ENCODE results near the gene SEBOX. TPM values are rescaled to one million over a fixed set of nuclear protein-coding genes. Genes with fewer than 3 reads are reported as not detected.

The SEBOX gene
- total RNA-seq, 1 donor from 2014 or later, result not detected

GRCh38 chr17:28330671-28331070, 34.3 kb downstream of the SEBOX start:
- H3K4me3 ChIP-seq (ENCODE audit: low read depth, low read length), result no peak overlapping the region
- TF ChIP-seq, protein P1, sequence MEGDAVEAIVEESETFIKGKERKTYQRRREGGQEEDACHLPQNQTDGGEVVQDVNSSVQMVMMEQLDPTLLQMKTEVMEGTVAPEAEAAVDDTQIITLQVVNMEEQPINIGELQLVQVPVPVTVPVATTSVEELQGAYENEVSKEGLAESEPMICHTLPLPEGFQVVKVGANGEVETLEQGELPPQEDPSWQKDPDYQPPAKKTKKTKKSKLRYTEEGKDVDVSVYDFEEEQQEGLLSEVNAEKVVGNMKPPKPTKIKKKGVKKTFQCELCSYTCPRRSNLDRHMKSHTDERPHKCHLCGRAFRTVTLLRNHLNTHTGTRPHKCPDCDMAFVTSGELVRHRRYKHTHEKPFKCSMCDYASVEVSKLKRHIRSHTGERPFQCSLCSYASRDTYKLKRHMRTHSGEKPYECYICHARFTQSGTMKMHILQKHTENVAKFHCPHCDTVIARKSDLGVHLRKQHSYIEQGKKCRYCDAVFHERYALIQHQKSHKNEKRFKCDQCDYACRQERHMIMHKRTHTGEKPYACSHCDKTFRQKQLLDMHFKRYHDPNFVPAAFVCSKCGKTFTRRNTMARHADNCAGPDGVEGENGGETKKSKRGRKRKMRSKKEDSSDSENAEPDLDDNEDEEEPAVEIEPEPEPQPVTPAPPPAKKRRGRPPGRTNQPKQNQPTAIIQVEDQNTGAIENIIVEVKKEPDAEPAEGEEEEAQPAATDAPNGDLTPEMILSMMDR (conservative IDR thresholded peaks at IDR 0.05; ENCODE audit: low read depth, low read length), result no peak
- DNase-seq (ENCODE audit: low read depth), result no peak

DNA sequence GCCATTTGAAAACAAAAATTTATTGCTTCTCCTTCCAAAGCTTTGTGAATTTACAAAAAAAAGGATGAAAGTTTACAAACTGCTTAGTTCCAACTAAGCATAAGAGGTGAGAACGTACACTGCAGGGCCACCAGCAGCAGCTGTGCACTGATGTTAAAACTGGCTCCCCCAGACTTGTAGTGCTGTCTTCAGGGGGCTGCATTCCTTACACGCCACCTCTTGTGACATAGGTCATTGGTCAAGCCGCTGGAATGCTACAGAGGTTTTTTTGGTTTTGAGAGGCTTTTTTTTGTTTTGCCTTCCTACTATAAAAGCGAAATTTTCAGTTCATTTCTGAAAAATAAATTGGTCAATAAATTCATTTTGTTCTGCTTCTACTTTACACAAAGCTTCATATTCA, 36.7 kb downstream of the SEBOX start:
- DNase-seq (ENCODE audit: low read depth), result no peak
- TF ChIP-seq, protein P1 (conservative IDR thresholded peaks at IDR 0.05; ENCODE audit: low read depth, low read length), result no peak
- H3K4me3 ChIP-seq (ENCODE audit: low read depth, low read length), result no peak overlapping the region

- H3K4me3 ChIP-seq (ENCODE audit: low read depth, low read length), result no peak overlapping the region
- TF ChIP-seq, protein P1 (conservative IDR thresholded peaks at IDR 0.05; ENCODE audit: low read depth, low read length), result peak; percentile 36
- no peak for DNase-seq (ENCODE audit: low read depth)
These were observed 37.3 kb downstream of the SEBOX start for GRCh38 chr17:28327709-28328108.

DNA sequence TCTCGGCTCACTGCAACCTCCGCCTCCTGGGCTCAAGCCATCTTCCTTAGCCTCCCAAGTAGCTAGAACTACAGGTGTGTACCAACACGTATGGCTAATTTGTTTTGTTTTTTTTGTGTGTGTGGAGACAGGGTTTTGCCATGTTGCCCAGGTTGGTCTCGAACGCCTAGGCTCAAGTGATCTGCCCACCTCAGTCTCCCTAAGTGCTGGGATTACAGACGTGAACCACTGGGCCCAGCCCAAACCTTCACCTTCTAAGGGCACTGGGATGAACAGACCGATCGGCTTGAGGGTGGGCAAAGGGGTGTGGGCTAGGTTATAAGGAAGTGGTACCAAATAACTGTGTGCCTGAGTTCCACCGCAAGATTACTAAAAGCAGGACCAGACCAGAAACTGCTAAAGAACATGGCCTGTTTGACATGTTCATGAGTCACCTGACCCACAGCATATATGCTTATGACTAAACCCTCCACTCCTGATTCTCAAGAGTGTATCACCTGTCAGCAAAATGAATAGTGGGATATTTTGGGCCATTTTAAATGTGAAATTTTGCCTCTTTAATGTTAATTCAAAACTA, 37.9 kb downstream of the SEBOX start:
- TF ChIP-seq, protein P1 (conservative IDR thresholded peaks at IDR 0.05; ENCODE audit: low read depth, low read length), result no peak
- no peak for DNase-seq (ENCODE audit: low read depth)
- no peak overlapping the region for H3K4me3 ChIP-seq (ENCODE audit: low read depth, low read length)

GRCh38 chr17:28326114-28326513, 38.9 kb downstream of the SEBOX start:
- H3K4me3 ChIP-seq (ENCODE audit: low read depth, low read length), result no peak overlapping the region
- TF ChIP-seq, protein P1 (conservative IDR thresholded peaks at IDR 0.05; ENCODE audit: low read depth, low read length), result no peak
- DNase-seq (ENCODE audit: low read depth), result no peak

DNA sequence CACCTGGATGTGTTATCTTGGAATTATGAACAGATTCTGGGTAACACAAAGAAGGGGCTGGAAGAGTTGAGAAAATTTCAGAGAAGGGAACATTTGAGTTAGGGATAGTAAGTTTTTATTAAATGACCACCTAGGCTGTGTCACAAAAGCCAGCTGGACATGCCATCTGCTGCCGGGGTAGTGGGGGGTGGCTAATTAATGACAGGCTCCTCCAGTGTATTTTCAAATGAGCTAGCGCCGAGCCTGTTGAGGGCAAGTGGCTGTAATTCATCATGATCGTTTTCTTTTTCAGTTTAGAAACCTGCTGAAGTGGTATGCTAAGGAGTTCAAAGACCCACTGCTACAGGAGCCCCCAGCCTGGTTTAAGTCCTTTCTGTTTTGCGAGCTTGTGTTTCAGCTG, 39.8 kb downstream of the SEBOX start:
- no peak for DNase-seq (ENCODE audit: low read depth)
- H3K4me3 ChIP-seq (ENCODE audit: low read depth, low read length), result no peak overlapping the region
- TF ChIP-seq, protein P1 (conservative IDR thresholded peaks at IDR 0.05; ENCODE audit: low read depth, low read length), result no peak

DNA sequence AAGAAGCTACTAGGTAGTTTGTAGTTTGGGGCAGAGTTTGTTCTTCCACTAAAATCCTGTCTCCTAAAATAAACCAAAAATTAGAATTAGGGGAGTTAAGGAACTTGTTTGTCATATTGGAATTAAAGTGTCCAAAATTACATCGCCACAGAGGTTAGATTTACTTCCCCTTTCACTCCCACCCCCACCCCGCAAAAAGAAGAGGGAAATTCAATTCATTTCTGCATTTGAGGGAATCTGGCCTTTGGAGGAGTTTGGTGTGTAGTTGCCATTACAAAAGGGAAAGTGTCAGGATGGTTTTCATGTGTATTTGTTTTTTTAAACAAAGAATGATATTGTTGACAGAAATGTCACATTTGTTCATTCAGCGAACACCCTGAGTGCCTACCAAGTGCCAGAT, 40.2 kb downstream of the SEBOX start:
- H3K4me3 ChIP-seq (ENCODE audit: low read depth, low read length), result no peak overlapping the region
- TF ChIP-seq, protein P1 (conservative IDR thresholded peaks at IDR 0.05; ENCODE audit: low read depth, low read length), result no peak
- DNase-seq (ENCODE audit: low read depth), result no peak
